ENCODE measurements around the gene RBM38.

DNA sequence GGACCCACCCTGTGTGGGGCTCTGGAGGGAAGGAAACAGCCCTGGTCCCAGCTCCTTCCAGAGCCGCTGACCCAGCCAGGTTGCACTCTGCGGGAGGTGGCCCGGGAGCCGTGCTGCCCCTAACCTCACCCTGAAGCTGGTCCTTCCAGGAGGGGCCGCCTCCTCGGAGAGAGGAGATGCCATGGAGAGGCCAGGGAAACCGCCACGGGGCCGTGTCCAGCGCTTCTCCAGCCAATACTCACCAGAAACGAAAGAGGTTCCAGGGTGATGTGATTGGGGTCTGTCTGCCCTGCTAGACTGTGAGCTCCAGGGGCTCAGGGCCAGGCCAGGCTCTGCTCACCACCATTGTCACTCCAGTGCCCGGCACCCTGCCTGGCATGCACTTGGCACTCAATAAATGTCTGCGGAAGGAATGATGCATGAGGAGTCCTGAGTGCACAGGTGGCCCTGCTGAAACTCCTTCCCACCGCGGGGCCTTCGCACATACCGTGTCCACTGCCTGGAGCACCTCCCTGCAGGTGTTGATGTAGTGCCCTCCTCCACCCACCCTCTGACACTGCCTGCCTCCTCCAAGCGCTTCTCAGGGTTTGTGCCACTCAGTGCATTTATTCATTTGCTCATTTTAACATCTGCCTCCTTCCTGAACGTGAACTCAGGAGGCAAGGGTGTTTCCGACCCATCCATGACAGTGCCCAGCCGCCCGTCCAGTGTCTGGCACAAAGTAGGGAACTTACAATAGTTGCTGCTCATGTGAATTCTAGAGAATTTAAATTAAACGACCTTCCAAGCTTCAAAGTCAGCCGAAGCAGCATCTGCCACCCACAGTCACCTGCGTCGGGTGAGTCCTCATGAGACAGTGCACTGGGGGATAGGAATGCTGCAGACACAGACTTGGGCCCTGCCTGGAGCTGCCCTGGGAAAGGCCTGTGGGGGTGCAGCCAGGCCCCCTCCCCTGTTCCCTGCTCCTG, 30.3 kb downstream of the RBM38 start:
- TF ChIP-seq, protein P1, sequence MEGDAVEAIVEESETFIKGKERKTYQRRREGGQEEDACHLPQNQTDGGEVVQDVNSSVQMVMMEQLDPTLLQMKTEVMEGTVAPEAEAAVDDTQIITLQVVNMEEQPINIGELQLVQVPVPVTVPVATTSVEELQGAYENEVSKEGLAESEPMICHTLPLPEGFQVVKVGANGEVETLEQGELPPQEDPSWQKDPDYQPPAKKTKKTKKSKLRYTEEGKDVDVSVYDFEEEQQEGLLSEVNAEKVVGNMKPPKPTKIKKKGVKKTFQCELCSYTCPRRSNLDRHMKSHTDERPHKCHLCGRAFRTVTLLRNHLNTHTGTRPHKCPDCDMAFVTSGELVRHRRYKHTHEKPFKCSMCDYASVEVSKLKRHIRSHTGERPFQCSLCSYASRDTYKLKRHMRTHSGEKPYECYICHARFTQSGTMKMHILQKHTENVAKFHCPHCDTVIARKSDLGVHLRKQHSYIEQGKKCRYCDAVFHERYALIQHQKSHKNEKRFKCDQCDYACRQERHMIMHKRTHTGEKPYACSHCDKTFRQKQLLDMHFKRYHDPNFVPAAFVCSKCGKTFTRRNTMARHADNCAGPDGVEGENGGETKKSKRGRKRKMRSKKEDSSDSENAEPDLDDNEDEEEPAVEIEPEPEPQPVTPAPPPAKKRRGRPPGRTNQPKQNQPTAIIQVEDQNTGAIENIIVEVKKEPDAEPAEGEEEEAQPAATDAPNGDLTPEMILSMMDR (IDR thresholded peaks at IDR 0.05), result no peak
- TF ChIP-seq POLR2A (IDR thresholded peaks at IDR 0.05), result no peak

Data from lower leg skin (tissue), 3 donors.